Activated gamma-delta T cell (primary cell): Measurements from ENCODE around the gene SFSWAP.
A peak's percentile ranks its signal among the peaks of the same experiment; 100 is the strongest.
"Not testable (repeated sequence)": the region's sequence is repeated elsewhere in the genome, so short reads cannot be mapped to it uniquely, and the experiment has no call there.

Experiments used
- DNase-seq: peaks from one replicate; lab custom pipeline; 2025; lab: John Stamatoyannopoulos, UW
- total RNA-seq, 2 donors: gene quantifications; one replicate each; lab custom pipeline; 2026; lab: John Stamatoyannopoulos, UW

The SFSWAP gene
- 143 to 172 reads per million in 2 donors for total RNA-seq

GRCh38 chr12:131710464-131711457 lies at the start of gene SFSWAP:
TSS of gene SFSWAP (plus strand) at chr12:131711090. CDS start at chr12:131711230, 140 bp downstream.
- peak; percentile 60 for DNase-seq

GRCh38 chr12:131661170-131661985 lies 49.5 kb upstream of the SFSWAP start:
- DNase-seq, result not testable (repeated sequence)

- not testable (repeated sequence) for DNase-seq
Measured at GRCh38 chr12:131661986-131662288, 49.0 kb upstream of the SFSWAP start.

GRCh38 chr12:131662346-131662745 lies 48.5 kb upstream of the SFSWAP start:
- DNase-seq, result not testable (repeated sequence)

- DNase-seq, result not testable (repeated sequence)
Measured at GRCh38 chr12:131665666-131666065, 45.2 kb upstream of the SFSWAP start.

- not testable (repeated sequence) for DNase-seq
Measured at GRCh38 chr12:131666486-131666885, 44.4 kb upstream of the SFSWAP start.

- DNase-seq, result not testable (repeated sequence)
Measured at GRCh38 chr12:131666978-131667601, 43.8 kb upstream of the SFSWAP start.

- no peak for DNase-seq
Measured at GRCh38 chr12:131671276-131671675, 39.6 kb upstream of the SFSWAP start.

- no peak for DNase-seq
Measured at GRCh38 chr12:131671871-131672270, 39.0 kb upstream of the SFSWAP start.

GRCh38 chr12:131672311-131672940 lies 38.5 kb upstream of the SFSWAP start:
- no peak for DNase-seq

GRCh38 chr12:131672941-131673887 lies 37.7 kb upstream of the SFSWAP start:
- DNase-seq, result no peak

- DNase-seq, result no peak
Measured at GRCh38 chr12:131673888-131674257, 37.0 kb upstream of the SFSWAP start.

- DNase-seq, result no peak
Measured at GRCh38 chr12:131674373-131674772, 36.5 kb upstream of the SFSWAP start.

- DNase-seq, result no peak
Measured at GRCh38 chr12:131675126-131676080, 35.5 kb upstream of the SFSWAP start.

GRCh38 chr12:131676544-131676943 lies 34.3 kb upstream of the SFSWAP start:
- no peak for DNase-seq

GRCh38 chr12:131677067-131677466 lies 33.8 kb upstream of the SFSWAP start:
- not testable (repeated sequence) for DNase-seq

- DNase-seq, result no peak
Measured at GRCh38 chr12:131677699-131678098, 33.2 kb upstream of the SFSWAP start.

GRCh38 chr12:131678389-131679181 lies 32.3 kb upstream of the SFSWAP start:
- not testable (repeated sequence) for DNase-seq
